ENCODE data around the gene SMOC2.

GRCh38 chr6:168400037-168400436, 40.9 kb upstream of the SMOC2 start:
- TF ChIP-seq POLR2A (IDR thresholded peaks at IDR 0.05), result no peak
- TF ChIP-seq, protein P1, sequence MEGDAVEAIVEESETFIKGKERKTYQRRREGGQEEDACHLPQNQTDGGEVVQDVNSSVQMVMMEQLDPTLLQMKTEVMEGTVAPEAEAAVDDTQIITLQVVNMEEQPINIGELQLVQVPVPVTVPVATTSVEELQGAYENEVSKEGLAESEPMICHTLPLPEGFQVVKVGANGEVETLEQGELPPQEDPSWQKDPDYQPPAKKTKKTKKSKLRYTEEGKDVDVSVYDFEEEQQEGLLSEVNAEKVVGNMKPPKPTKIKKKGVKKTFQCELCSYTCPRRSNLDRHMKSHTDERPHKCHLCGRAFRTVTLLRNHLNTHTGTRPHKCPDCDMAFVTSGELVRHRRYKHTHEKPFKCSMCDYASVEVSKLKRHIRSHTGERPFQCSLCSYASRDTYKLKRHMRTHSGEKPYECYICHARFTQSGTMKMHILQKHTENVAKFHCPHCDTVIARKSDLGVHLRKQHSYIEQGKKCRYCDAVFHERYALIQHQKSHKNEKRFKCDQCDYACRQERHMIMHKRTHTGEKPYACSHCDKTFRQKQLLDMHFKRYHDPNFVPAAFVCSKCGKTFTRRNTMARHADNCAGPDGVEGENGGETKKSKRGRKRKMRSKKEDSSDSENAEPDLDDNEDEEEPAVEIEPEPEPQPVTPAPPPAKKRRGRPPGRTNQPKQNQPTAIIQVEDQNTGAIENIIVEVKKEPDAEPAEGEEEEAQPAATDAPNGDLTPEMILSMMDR (IDR thresholded peaks at IDR 0.05), result no peak

Data from Peyer's patch (tissue), 4 donors.